GM19467 (cell line): ENCODE data around the gene C4orf50.

Experiments used
- ATAC-seq: cut with Tn5 transposase; IDR thresholded peaks from one replicate; pipeline ENCODE4 v1.9.1; 2021; ENCODE audit warnings: mild to moderate bottlenecking, moderate library complexity; ENCODE audit not compliant: unreplicated experiment

C4orf50 gene

DNA sequence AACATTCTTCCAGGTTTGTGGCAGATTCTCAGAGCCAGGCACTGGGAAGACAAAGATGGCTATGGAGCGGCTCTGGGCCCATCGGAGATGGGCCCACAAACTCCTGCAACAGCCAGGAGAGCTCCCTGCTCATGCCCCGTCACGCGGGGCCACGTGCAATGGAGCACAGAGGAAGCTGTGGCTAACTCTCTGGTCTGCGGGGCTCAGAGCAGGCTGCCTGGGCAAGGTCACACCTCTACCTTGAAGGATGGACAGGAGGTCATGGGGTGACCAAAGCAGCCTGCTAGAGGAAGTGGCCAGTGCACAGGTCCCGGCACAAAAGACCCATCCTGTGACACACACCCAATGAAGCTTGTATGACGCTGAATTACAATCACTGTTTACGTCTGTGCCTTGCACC is 45.2 kb downstream of the C4orf50 start:
- ATAC-seq: no peak

DNA sequence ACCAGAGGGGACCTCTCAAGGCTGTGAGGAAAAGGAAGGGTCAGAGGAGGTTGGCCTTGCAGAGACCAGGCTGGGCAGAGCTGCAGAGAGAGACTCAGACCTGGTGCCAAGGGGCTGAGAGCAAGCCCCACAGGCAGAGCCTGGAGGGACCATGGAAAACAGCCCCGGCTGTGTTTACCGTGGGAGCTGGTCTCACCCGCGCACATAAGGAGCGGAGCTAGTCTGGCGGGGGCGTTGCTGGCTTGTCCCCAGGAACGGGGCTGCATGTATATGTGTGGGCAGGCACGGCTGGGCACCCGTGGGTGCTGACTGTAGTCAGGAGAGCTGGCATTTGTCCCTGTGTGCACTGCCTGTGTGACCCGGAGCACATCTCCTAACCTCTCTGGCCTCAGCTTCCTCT is 45.7 kb downstream of the C4orf50 start:
- no peak for ATAC-seq

DNA sequence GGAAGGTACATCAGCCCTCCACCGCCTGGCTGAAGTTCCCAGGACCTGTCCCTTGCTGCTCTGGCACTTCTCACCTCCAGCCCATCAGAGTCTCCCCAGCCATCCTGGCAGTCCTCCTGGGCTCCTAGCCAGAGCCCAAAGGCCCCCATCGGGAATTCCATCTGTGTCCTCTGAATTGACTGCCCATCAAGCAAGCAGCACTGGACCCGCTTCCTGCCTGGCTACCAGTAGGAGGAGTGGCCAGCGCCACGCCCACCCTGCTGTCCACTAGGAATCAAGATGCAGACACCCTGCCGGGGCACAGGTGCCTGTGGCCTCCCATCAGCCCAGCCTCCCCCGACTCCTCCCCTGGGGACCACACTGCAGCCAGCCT is 47.2 kb downstream of the C4orf50 start:
- ATAC-seq: no peak

DNA sequence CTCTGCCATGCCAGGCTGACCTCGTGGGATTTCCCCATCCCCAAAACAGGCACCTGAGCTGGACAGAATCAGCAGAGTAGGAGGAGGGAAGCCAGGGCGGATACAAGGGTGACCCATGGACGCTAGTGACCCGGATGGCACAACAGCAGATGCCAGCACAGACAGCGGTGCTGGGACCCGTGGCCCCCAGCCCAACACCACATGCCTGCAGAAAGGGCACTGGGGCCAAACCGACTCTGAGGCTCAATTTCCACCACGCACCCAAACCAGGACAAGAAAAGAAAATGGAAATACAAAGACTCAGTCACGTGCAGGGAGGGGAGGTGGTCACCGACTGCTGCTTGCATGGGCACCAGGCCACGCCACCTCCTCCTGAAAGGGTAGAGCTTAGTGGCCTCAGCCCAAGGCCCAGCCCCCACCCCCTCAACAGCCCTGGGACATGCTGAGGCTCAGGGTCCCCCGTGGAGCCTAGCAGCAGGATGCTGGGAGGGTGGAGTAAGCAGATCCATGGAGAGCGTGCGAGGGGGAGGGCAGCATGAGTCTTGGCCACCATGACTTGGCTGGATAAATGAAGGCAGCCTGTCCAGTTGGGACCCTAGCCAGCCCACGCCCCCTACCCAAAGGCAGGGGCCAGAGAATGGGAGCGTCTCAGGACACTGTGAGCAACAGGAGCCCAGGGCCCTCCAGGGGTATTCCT is 47.7 kb downstream of the C4orf50 start:
- no peak for ATAC-seq

DNA sequence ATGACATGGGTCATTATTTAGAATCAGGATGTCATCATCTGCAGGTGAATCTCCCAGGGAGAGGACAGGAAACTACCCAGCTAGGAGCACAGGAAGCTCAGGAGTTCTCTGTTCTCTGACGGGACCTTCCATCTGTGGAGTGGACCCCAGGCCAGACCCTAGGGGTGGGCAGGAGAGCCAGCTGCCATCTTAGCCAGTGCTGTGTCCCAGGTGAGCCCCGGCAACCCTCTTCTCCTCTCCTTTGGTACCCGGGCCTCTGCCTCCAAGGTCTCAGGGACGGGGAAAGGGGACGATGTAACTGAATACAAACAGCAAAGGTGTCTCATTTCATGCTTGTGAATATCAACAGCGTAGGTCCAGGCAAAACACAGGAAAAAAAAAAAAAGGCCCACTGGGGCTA is 48.5 kb downstream of the C4orf50 start:
- ATAC-seq: no peak

DNA sequence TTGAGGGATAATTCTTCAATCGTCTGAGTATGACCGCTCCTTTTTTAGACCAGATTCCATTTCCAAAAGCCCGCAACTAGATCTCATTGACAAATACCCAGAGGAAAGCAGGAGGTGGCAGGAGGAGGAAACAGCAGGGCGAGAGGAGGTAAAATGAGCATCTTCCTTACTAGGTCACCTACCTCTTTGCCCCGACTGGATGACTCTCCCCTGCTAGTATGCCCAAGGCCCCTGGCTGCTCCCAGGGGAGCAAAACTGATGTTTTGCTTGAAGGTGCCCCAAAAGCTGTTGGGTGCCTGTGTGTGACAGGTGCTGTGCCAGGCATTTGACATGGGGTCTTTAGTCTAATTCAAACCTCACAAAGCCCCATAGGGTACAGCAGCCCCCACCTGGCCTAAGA is 48.9 kb downstream of the C4orf50 start:
- ATAC-seq: no peak

DNA sequence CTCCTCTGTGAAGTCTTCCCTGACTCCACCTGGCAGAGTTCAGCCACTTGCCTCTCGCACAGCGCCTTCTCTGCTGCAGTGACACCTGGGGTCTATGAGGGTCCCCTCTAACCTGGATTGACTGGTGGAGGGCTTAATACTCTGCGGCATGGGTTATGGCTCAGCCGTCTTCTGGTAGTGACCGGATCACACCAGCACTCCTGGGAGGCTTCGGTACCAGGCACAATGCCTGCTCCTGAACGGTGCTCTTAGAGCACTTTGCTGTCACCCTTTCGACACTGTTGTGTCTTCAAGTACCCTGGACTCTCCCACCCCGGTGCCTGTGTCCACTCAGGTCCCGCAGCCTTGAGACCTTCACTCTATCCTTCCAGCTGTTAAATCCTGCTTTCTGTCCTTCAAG is 50.0 kb downstream of the C4orf50 start:
- ATAC-seq: no peak

DNA sequence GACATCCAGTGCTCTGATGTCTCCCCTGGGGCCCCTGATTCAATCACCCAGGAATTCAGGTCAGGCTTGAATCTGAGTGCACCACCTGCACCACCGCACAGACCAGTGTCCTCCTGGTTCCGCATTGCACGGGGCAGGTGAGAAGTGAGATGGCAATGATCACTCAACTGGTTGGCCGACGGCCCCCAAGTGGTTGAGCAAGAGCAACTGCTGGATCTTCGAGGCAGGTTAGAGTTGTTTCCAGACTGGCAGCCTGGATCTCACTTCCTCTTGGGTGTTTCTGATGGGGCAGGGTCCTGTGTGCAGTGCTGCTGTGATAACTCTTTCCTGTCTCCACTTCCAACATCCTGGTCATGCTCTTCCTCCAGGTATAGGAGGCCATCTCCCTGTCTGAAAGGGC is 50.4 kb downstream of the C4orf50 start:
- no peak for ATAC-seq

DNA sequence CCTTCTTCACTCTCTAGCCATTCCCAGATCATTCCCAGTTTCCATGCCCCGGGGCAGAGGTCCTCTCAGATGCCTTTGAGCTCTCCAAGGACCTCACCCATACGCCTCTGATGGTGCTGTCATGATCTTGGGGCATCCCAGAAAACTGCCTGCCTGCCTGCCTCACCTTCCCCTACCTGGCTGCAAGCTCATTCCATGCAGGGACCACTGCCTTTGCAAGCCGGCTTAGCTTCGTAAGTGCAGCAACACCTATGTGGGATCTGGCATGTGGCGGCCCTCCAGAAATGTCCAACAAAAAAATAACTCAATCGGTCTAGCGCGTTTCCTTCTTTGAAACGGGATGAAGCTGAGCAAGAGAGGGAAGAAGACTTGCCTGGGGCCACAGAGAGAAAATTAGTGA is 53.0 kb downstream of the C4orf50 start:
- no peak for ATAC-seq

DNA sequence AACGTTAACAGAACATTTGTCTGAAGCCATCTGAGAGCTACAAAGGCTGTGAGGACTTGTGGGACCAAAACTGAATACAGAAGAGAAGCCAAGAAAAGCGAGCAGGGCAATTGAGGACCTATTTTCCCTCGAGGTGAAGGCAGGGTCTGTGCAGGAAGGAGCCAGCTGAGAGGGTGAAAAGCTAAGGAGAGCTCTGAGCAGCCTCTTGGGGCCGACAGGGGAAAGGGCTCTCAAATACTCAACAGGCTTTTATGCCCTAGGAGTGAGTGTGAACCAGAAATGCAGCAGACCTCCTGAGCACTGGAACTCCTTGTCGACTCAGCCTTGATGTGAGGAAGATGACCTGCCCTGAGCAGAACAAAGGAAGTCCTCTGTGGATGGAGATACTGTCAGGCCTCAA is 54.2 kb downstream of the C4orf50 start:
- no peak for ATAC-seq

DNA sequence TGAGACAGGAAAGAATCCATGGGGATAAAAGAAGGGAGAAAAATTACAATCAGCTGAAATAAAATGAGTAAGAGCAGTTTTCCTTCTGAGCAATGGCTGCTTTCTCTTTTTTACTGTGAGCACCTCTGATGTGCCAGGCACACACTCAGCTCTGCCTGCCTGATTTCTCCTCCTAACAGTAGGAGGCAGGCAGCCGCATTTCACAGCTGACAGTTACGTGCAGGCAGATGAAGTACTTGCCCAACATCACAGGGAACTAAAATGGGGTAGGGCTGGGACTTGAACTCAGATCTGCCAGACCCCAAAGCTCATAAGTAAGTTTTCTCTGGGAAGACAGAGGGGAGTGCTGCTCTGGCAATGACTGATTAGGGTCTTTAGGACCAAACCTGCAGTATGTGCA is 54.6 kb downstream of the C4orf50 start:
- ATAC-seq: no peak

DNA sequence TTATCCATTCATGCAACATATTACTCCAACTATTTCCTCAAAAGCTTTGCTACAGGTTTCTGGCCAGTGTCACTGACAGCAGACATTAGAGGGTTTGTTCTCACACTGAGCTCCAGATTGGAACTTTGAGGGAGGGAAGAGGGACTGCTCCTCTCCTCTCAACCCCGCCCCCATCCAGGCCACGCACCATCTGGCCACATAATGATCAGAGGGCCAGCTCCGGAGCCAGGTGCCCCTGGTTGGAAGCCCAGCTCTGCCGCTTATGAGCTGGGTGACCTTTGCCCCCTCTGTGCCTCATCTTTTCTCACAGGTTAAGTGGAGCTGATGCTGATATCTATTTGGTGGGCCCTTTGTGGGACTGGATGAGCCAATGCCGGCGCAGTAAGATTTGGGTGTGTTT is 55.8 kb downstream of the C4orf50 start:
- ATAC-seq: no peak

DNA sequence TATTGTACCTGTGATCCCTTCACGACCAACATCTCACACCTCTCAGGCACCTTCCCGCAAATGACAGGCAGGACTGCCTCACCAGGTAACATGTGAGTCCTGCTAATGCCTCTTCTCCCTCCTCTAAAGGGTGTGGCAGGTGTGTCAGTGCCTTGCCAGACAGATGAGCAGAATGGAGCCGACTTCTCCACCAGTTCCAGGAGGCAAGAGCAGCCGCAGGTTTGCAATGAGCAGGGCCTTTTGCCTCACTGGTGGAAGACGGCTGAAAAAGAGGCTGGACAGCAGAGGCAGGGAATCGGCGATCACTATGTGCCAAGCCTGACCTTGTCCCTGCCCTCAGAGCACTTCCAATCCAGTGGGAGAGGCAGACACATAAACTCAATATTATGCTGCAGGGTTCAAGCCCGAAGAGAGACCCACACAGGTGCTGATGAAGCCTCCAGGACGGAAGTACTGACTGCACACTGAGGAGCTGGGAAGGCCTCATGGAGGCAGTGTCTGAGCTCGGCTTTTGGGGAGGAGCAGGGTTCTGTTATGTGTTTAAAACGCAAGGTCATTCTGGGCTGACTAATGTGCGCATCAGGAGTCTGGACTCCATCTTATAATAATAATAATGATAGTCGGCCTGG is 57.9 kb downstream of the C4orf50 start:
- ATAC-seq: no peak

DNA sequence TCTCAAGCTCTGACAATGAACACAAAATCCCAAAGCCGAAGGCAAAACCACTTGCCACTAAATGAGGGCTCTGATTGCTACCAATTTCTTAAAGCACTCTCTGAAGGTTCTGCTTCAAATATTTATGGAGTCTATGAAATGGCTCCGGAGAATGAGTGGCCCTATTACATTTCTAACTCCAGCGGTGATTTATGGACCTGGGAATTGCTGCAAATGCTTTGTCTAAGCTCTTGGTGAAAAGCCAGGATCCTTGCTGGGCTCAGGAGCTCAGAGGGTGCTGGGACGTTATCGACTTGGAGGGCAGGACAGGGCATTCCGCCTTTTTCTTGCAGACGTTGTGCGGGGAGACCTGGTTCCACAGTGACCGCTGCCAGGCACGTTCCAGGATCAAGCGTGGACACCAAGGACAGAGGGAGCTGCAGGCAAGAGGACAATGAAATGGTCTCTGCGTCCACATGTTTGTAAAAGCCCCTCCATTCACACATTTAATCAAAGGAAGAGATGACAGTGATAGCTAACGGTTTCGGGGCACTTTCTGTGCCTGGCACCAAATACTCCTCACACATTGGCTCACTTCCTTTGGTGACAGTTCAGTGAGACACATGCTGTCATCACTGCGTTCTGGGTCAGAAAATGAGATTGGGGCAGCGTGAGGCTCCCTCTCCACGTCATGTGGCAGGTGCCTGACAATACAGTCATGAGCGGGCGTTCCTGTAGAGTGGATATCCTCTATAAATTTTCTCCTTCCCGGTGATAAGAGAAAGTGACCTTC is 58.8 kb downstream of the C4orf50 start:
- no peak for ATAC-seq

DNA sequence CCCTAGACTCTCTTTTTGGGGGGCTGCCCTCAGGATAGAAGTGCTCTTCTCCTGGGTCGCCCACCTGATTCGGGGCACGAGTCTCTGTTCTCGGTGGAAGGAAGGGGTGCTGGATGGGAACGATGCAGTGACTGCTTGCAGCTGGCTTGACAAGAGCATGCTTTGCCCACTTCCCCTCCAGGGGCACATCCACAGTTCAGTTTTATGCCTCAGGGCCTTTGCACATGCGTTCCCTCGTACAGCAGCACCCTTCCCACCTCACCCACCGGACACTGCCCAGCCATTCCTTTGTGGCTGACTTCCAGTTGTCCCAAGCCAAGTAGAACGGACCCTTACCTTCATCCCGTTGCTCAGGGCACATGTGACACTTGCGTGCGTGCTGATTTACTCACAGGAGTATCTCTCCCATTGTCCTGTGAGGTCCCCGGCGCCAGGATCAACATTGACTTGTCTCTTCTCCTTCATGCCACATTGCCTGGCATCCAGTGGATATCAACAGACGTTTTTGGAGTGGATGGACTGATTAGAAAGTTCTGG is 60.0 kb downstream of the C4orf50 start:
- no peak for ATAC-seq

DNA sequence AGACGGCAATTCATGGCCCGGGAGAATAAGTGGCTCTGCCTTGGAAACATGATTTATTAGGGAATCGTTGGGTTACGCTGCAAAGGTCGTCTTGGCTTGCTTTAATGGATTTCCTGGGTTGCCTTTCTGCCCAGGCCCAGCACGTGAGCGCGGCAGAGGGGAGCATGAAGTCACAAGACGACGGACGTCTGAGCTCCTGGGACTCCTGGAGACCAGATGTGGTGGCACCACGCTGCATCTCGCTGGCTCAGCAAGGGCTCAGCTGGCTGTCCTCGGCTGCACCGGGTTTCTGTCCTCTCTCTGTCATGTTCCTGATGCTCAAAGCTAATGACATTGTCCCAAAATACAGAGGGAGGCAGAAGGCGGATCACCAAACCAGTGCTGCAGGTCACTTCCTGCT is 61.2 kb downstream of the C4orf50 start:
- ATAC-seq: no peak

DNA sequence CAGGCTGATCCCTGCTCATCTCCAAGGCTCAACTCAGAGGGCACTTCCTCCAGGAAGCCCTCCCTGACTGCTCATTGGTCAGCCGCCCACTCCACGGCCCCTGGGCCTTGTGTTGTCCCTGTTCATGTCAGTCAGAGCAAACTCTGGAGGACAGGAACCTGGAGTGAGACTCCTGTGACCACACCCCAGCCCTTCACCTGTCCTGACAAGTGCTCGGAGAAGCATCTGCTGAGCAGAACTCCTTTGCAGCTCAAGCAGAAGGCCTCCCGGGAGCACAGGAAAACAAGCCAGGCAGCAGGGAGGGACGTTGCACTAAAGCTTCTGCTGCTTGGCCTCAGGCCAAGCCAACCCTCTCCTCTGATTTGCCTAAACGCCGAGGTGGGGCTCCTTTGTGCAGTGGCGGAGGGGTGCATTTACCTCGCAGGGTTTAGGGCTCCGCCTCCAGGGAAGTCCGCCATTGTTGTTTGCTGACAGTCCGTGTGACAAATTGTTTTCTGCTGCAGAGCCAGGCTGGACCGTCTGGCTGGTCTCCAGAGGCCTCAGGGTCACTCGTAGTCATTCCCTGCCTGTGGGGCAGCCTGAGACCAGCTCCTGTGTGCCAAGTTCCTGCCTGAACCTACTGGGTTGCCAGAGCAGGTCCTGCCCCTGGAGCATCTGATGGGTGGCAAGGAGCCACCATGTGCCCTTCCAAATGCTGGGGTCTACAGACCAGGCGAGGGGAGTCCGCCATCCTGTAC is 61.8 kb downstream of the C4orf50 start:
- ATAC-seq: no peak

DNA sequence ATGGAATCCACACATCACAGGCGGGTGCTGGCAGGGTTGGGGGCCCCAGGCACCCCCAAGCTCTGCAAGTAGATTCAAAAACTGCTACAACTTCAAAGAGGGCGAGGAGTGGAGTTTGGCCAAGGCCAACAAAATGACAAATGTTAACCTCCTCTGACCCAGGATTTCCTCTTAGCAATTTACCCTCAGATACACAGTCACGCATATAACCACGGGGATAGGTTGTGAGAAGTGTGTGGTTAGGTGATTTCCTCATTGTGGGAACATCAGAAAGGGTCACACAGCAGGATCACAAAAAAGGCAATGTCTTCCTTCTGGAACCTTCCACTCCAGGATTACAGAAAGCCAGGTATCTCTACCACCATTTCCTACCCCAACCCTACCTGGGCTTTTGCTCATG is 62.4 kb downstream of the C4orf50 start:
- ATAC-seq: no peak

DNA sequence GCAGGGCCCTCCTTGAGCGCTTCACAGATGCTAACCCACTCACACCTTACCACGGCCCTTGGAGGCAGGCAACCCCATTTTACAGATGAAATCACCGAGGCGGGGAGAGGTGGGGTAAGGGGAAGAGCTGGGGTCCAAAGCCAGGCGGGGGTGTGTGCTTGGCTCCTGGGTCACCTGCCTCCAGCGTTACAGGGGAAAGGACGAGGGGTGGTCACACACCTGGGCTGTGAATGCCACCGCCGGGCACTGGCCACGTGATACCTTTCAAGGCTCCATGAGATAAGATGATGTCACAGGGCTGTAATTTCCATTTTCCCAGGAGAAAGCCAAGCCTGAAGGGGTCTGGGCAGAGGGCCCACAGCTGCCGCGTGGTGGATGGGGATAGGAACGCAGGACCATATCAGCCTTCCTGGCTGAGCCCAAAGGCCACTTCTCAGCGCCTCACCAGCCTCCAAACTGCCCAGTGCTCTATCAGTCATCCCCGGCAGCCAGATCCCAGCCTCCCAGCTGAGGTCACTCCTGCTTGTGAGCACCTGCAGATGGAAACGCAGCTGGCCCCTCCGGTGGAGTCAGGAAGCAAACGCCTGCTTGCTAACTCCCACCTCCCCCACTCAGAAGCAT is 62.9 kb downstream of the C4orf50 start:
- ATAC-seq: no peak

DNA sequence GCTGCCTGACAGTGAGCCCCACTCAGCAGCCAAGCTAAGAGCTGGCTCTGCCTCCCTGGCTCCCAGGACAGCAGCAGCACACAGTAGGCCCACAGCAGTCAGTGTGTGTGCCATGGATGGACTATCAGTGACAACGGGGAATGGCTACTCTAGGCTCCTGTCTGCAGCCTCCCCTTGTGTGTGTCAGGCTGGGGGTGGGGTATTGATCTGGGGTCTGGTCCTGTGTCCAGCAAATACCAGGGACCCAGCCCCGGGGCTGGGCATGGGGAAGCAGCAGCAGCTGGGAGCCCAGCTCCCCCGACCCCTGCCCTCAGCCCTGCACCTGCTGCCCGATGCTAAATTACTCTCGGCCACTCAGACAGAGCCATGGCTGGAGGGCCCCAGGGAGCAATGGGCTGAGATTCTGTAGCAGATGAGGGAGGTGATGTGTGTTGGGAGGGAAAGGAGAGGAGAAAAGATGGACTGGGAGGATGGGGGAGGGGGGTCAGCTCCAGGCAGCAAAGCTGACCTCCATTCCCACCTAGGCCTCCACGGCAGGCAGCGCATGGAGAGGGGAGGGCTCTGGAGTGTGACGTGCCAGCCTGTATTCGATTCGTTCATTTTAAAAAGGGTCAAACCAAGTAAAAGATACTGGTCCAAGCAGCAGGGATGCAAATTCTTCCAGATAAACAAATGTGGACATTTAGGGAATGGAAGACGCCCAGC is 64.0 kb downstream of the C4orf50 start:
- ATAC-seq: no peak
